Thyroid gland (tissue), 4 donors: ENCODE data around the gene PRDM12.

Source experiments
- CTCF ChIP-seq, 6 experiments: fragments of 200-600 bp in 3 of 6; fragments of 450-650 bp in 3 of 6; sonication (generic) in 3 of 6; IDR thresholded peaks; one replicate each; pipeline ENCODE4 v1.5.1; 2016 to 2019; ENCODE audit warnings: antibody characterized with exemption in 6 of 6, mild to moderate bottlenecking in 2 of 6, inconsistent platforms in 1 of 6, moderate library complexity in 1 of 6
- POLR2A ChIP-seq, 2 donors: fragments of 450-650 bp; IDR thresholded peaks; one replicate each; pipeline ENCODE4 v1.6.1; 2017; ENCODE audit warnings: antibody characterized with exemption in 2 of 2, mild to moderate bottlenecking in 2 of 2, moderate library complexity in 1 of 2

DNA sequence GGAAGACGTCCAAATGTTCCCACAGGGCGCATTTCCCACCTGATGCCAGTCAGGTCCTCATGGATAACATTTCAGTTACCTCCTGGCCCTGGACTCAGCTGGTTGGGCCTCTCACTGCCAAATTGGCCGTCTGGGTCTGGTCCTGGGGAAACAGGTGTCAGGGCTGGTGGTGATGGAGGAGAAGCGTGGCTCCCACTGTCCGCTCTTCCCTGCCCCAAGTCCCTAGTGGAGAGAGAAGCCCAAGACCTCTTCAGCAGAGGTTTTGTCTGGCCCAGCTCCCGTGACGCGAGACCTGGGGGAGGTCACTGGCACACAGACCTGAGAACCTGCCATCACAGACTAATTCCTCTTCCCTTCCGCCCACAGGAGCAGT, 27.8 kb upstream of the PRDM12 start:
- TF ChIP-seq POLR2A (IDR thresholded peaks at IDR 0.05) = no peak
- TF ChIP-seq CTCF (IDR thresholded peaks at IDR 0.05) = no peak
